HG03469 (cell line): ENCODE measurements around the gene TBC1D16.
"Not testable (repeated sequence)": the region's sequence is repeated elsewhere in the genome, so short reads cannot be mapped to it uniquely, and the experiment has no call there.

Experiments
- ATAC-seq: cut with Tn5 transposase; IDR thresholded peaks from one replicate; pipeline ENCODE4 v1.9.1; 2021; ENCODE audit warnings: mild to moderate bottlenecking, moderate library complexity, moderate number of reproducible peaks; ENCODE audit not compliant: unreplicated experiment

Gene TBC1D16

DNA sequence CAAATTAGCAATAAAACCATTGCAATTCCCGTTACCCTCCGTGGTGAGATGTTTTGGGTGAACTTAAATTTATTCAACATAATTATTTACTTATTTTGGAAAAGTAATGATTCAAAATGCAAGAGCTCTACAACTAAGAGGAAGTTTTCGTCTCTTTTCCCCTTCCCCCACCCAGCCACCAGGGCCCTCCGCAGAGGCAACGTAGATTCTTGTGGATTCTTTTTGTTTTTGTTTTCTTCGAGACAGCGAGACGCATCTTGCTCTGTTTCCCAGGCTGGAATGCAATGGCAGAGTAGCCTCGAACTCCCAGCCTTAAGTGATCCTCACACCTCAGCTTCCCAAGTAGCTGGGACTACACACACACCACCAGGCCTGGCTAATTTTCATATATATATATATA is 19.9 kb upstream of the TBC1D16 start:
- ATAC-seq, result no peak

DNA sequence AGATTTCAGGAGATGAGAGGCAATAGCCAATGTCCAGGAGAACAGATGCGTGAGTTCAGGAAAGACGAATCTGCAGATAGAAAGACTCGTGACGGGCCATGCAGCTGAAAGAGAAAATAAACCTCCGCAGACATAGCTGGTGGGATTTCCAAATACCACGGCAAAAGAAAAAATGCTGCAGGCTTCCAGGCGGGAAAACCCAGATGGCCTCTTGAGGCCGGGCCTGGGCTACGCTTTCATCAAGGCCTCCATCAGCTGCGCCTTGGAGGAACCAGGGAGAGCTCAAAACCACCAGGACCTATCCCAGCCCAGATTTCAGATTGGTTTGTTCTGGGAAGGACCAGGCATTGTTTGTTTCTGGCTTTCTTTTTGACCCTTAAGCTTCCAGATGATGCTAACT is 17.4 kb upstream of the TBC1D16 start:
- no peak for ATAC-seq

DNA sequence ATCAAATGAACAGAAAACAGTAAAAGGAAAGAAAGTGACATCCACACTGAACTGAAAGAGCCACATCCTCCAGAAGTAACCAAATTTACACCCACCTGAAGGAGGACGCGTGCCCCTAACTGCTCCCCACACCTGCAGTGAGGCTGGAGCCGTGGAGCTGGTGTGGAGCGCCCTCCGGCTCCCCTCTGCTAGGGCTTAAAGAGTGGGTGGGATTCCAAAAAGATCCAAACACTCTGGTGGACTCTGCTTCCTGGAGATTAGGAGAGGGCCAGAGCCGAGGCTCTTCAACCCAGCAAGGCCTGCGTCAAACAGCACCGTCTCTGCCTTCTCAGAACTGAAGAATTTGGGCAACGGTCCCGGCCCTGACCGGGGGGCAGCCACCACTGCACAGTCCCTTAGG is 16.0 kb upstream of the TBC1D16 start:
- ATAC-seq, result no peak

DNA sequence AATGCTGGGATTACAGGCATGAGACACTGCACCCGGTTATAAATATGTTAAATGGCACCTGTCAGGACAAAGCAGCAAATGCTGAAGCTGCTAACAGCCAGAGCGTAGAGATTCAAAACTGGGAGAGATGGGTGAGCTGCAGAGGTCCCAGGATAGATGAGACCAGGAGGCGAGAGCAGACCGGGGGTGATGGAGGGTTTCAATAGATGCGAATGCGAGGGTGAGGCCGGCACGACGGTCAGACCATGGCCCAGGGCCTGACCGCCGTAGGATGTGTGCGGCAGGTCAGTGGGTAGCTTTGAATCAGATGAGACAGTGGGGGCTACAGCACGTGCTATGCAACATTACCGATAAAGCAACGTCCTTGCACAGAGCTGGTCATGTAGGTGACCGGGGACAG is 15.0 kb upstream of the TBC1D16 start:
- ATAC-seq, result no peak

DNA sequence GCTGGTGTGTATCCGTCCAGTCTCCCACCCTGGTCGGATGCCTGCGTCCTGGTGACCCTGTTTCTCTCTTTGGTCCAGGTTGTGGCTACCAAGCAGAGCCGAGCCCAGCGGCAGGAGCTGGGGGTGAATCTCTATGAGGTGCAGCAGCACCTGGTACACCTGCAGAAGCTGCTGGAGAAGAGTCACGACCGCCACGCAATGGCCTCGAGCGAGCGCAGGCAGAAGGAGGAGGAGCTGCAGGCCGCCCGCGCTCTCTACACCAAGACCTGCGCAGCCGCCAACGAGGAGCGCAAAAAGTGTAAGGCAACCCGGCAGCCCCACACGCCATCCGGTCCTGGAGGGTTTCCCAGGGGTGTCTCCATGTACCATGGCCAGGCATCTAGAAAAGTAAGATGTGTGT is 14.3 kb upstream of the TBC1D16 start:
- ATAC-seq, result no peak

DNA sequence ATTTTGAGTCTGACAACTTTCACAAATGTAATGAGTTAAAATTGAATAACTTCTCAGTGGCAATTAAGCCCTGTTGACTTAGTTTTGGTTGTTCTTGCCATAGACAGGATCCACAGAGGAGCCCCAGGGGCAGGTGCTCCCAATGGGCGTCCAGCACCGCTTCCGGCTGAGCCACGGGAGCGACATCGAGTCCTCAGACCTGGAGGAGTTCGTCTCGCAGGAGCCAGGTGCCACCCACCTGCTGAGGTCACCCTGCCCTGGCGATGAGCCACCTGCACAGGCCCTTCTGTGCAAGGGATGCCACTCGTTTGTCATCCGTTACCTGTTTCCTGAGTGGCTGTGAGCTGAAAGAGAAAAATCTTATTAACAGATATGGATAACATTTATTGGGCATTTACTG is 11.5 kb upstream of the TBC1D16 start:
- no peak for ATAC-seq

DNA sequence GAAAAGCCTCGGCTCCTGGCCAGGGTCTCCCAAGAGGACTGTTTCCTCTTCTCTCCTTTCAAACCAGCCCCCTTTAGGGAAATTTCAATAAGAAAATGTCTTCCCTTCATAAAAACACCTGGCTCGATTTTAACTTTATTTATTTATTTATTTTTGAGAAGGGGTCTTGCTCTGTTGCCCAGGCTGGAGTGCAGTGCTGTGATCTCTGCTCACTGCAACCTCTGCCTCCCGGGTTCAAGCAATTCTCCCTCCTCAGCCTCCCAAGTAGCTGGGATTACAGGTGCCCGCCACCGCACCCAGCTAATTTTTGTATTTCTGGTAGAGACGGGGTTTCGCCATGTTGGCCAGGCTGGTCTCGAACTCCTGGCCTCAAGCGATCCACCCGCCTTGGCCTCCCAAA is 11.0 kb upstream of the TBC1D16 start:
- ATAC-seq, result not testable (repeated sequence)

DNA sequence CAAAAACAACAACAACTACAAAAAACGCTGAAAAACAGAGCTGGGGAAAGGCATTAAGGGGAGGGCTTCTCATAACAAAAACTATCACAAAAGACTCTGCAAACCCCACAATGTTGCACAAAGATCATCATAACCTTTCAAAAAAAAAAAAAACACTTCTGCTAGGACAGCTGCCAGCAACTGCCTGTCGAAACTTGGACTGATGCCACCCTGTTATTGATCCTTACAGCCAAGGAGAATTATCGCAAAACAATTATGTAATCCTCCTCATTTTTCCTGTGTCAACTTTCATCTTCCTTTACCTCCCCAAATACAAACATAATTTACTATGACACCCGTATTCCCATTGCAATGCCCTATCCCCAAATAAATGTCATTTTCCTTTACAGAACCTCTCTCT is 10.0 kb upstream of the TBC1D16 start:
- no peak for ATAC-seq

DNA sequence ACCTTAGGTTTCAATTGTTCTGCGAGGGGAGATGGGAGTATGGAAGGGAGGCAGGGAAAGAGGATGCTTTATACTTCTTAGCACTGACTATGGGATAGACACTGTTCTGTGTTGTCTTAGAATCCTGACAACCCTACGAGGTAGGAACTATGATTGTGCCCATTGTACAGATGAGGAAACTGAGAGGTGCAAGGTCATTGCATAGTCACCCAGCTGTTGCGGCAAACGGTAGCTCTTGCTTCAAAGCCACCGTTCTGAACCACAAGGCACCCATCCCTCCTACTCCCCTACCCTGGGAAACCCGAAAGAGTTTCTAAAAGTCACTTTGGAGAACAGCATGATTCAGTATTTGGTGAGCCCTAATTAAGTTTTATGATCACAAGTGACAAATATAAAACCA is 8.3 kb upstream of the TBC1D16 start:
- ATAC-seq, result no peak

DNA sequence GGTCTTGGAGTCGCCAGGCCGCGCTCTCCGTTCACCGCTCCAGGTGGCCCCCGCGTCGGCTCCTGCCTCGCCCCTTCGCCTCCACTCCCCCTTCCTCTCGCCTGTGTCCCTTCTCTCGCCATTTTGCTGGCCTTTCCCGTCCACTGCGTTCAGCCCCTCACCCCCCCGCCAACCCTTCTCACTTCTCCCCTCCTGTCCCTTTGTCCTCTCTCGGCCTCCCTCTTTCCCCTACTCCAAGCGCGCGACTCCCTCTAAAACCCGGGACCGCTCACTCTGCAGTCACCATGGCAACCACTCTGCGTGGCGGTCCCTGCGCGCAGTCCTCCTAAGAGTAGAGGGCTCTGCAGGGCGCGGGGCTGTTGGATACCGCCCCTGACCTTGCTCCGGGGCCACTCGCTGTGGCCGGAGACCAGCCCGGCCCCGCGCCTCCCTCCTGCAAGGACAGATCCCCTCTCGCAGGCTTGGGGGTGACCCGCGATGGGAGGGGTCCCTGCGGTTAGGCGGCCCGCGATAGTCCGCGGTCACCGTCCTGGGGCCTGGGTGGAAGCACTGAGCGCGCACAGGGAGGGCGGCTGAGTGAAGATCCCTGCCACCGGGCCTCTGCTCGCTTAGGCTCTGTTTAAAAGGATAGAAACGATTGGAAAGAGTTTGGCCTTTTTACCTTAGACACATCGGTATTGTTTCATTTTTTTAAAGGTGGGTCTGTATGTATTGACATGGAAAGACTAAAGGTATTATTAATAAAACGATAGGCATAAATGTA is 1.2 kb upstream of the TBC1D16 start:
- ATAC-seq, result no peak

DNA sequence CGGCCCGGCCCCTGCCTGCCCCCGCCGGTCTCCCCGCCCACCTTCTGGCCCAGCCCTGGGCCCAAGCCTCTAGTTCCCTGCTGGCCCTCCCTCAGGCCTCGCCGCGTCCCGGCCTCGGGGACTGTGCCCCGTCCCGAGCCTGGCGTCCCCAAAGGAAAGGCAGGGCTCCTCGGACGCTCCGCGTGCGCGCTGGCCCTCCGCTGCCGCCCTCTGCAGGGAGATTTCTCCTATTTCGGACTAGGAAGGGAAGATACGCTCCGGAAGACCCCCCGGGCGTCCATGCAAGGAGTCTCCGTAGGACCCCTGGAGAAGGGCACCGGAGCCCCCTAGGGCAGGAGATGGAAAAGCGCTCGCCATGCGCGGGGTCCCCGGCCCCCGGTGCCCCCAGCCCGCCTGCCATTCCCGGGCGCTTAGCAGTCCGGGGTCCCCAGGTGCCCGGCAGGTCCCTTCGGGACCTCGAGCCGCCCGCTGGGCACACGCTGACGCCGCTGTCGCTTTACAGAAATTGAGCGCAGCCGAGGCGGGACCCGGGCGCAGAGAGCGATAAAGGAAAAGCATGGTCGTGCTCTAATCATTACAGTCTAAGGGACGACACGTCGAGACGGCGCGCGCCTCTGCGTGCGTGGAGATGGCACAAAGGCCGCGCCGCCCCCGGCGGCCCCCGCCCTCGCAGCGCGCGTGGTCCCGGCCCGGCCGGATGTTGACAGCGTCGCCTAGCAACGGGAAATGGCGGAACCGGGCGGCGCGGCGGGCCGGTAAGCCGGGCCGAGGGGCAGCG is 454 bp upstream of the TBC1D16 start, which contains the start of gene CCDC40:
TSS of gene CCDC40 (plus strand) at position 706 of the 778 bp plus-strand sequence. CDS start at position 727, 21 bp downstream.
- no peak for ATAC-seq

DNA sequence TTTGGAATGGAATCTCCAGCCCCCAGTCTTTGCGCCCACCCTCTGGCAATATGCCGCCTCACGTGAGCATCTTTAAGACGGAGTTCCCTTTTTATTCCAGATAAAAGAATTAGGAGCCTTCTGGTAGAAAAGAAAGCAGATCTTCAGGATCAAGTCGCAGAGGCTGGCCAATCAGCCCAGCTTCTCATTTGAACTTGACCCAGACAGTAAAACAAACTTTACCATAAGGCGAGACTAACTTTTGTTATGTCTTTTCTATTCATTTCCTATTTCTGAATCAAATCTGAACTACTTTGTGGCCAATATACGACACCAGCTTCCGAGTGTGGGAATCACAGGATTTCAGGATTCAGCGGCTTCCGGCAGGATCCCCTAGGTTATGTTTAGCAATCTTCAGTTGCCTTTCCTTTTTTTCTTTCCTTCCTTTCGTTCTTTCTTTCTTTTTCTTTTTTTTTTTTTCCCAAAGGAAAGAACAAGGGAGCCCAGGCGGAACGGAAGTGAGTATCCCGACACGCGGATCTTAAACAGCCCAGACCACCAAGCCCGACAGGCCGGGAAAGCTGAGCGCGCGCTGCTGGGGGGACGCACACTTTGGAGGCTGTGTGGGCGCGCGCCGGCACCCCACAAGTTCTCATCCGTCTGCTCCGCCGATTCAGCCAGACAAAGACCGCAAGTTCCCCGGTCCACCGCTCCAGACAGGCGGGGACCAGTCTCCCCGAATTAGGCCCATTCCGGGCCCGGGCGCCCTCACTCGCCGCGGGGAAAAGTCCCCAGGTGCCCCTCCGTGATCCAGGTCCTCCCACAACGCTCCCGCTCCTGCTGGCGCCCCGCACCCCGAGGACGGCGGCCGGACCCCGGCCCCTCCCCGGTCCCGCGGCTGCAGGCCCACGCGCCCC is 633 bp downstream of the TBC1D16 start:
- no peak for ATAC-seq

DNA sequence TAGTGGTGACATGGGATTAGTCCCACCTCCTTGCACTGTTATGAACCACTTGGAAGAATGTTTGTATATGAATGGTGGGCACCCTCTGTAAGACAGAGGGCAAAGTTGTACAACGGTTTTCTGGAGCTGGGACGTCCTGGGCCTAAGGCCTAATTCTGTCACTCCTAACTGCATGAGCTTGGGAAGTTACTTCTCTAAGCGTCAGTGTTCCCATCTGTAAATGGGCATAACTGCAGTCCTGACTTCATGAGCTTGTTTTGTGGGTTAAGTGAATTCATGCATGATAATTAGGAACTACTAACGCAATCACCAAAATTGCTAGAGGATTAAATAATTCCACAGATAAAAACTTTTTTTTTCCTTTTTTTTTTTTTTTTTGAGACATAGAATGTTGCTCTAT is 1.8 kb downstream of the TBC1D16 start:
- no peak for ATAC-seq

DNA sequence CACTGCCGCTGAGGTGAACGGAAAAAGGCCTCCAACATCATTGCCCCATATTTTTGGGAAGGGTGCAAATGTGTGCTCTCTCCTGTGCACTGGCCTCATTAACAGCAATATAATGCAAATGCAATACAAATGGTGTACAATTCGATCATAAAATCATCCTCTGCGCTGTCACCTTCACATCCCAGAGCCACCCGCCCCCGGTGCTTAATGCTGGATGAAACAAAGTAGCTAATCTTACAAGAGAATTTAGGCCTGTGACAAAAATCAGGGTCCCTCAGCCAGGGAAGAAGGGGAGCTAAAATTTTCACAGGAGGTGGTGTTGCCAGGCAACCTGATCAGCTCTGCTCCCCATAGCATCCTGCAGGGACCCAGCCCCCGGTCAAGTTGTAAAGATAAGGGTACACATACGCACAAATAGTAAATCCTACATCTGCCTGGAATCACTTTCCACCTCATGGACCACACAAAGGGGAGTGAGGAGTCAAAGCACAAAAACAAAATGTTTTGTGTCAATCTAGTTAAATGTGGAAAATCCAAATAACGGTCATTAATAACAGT is 3.0 kb downstream of the TBC1D16 start:
- ATAC-seq, result no peak

DNA sequence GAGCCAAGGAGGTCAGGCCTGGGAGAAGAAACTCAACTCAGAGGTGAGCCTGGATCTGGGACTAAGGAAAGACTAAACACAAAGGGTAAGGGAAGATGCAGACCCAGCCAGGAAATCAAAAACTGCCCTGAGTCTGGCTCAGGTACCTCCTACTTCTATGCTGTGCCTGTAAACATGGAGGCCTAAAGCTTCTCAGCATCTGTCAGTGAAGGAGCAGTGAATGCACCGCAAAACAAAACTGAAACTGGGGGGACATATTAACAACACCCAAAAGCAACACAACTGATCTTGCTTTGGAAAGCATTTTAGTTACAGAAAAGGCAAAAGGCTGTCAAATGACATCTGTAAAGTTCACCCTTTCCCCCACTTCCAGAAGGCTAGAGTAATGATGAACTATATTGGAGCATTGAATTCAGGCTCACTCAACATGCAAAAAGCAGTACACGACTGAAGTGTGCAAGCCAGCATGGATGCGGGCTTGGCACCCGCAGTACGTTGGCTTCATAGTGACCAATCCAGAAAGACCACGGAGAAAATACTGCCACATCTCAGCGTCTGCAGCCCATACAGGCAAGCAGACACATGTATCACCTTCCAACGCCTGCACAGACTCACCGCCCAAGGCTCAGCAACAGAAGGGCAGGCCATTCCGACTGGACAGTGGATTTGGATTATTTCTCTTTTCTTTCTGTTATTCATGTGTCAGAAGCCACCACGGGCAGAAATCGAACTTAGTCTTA is 3.8 kb downstream of the TBC1D16 start:
- no peak for ATAC-seq

DNA sequence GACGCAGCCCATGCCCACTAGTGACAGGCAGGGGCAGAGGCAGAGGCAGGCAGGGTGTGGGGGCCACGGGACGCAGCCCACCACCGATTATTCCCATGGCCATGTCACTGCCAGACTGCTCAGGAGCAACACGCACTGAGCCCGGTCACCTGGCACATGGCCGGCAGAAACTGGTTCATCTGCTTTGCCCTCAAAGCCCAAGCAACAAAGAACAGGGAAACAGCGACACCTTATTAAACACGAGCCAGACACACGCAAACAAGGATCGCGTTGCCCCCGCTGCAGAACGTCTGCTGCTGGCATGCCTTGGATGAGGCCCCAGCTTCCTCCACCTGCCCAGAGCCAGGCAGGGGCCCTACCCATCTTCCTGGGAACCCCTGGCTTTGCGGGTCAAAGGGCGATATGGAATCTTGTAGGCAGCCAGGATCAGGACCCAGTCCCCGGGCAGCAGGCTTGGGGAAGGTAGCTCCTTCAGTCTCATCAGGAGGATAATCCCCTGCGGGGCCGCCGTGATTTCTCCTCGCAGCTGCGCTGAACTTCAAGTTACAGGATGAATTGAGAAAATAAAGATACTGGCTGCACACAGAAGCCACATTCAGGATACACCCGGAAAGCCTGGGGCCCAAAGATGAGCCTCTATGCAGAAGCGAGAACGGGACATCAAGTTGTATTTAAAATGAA is 4.8 kb downstream of the TBC1D16 start:
- ATAC-seq, result no peak

DNA sequence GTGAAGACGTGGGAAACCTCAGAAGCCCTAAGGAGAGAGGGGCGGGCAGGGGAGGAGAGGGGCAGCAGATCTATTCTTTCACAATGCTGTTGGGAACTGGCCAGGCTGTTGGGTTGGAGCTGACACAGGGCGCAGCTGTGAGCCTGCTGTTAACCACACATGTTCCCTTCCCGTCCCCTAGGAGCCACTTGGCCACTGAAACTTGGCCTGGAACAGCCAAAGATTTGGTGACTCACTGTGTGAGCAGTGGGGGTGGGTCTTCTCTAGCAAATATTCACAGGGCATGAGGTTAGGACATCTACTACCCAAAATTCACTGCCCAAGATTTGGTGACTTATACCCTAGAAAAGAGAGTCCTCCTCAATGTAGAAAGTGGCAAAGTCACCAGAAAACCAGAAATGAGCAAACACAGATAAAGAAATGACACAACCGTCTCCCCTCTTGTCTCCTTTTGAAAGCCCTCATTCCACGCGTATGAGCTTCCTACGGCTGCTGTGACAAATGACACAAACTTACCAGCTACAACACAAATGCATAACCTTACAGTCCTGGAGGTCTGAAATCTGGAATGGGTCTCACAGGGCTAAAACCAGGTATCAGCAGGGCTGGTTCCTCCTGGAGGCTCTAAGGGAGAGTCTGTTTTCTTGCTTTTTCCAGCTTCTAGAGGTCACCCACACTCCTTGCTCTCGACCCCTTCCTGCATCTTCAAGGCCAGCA is 6.3 kb downstream of the TBC1D16 start:
- no peak for ATAC-seq

DNA sequence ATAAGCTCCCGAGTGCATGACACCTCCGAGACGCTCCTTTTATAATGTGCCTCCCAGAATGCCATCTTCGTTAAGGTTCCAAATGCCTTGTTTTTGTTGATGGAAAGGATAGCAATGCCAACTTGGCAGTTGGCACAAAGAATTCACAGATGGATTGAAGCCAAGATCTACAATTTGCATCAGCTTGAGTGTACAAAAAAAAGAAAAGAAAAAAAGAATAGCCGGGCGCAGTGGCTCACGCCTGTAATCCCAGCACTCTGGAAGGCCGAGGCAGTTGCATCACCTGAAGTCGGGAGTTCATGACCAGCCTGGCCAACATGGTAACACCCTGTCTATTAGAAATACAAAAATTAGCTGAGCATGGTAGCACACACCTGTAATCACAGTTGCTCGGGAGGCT is 7.6 kb downstream of the TBC1D16 start:
- no peak for ATAC-seq

DNA sequence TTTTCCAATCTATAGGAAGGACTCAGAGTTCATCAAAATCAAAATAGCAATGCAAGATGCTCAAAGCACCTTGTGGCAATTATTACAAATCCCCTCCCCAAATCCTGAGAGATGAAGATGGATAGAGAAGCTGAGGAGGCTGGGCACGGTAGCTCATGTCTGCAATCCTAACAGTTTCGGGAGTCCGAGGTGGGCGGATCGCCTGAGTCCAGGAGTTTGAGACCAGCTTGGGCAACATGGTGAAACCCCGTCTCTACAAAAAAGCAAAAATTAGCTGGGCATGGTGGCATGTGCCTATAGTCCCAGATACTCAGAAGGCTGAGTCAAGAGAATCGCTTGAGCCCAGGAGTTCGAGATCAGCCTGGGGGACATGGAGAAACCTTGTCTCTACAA is 8.6 kb downstream of the TBC1D16 start:
- no peak for ATAC-seq
